ENCODE data around the gene TNIK.

GRCh38 chr3:171347301-171348039, 112.7 kb downstream of the TNIK start:
- TF ChIP-seq POLR2AphosphoS5 (IDR thresholded peaks at IDR 0.05; ENCODE audit: low read depth, low read length) (0 out of 2 replicates have a peak, but pooled peaks have one; percentile 40), POLR2A (IDR thresholded peaks at IDR 0.05; ENCODE audit: low read depth, low read length) (no peak)

All from GM12892 (cell line).